HTR-8/SVneo (cell line): ENCODE data around the gene COL6A3.
A peak's percentile ranks its signal among the peaks of the same experiment; 100 is the strongest.

Experiments
- DNase-seq: peaks from one replicate; pipeline ENCODE4 v3.0.0; 2011; ENCODE audit warnings: low spot score, mixed read lengths; ENCODE audit not compliant: insufficient read length
- FAIRE-seq: peaks from 2 replicates; lab custom pipeline; 2011; peaks lifted over from hg19 to GRCh38; lab: Jason Lieb, UNC

Gene COL6A3

GRCh38 chr2:237445611-237446337 is 31.8 kb upstream of the COL6A3 start:
- DNase-seq (no peak), FAIRE-seq (no peak)

GRCh38 chr2:237444071-237444470 is 30.1 kb upstream of the COL6A3 start:
- FAIRE-seq, result no peak
- no peak for DNase-seq

GRCh38 chr2:237441605-237442274 is 27.8 kb upstream of the COL6A3 start:
- FAIRE-seq, result no peak
- DNase-seq, result no peak

- FAIRE-seq (no peak), DNase-seq (no peak)
These were observed 26.9 kb upstream of the COL6A3 start for GRCh38 chr2:237440819-237441281.

- FAIRE-seq (no peak), DNase-seq (no peak)
These were observed 24.3 kb upstream of the COL6A3 start for GRCh38 chr2:237438080-237438940.

- no peak for DNase-seq
- no peak for FAIRE-seq
These were observed 23.6 kb upstream of the COL6A3 start for GRCh38 chr2:237437566-237437965.

- no peak for DNase-seq
- FAIRE-seq, result peak; percentile 33
These were observed 22.1 kb upstream of the COL6A3 start for GRCh38 chr2:237435844-237436587.

- FAIRE-seq, result no peak
These were observed 20.9 kb upstream of the COL6A3 start for GRCh38 chr2:237434866-237435311.

GRCh38 chr2:237433920-237434676 is 20.1 kb upstream of the COL6A3 start:
- DNase-seq (no peak), FAIRE-seq (no peak)

More at GRCh38 chr2:237434866-237435311, 20.9 kb upstream of the COL6A3 start:
- DNase-seq, result peak; percentile 49

GRCh38 chr2:237432484-237433092 is 18.6 kb upstream of the COL6A3 start:
- FAIRE-seq (peak; percentile 99), DNase-seq (peak; percentile 79)

GRCh38 chr2:237431837-237432236 is 17.9 kb upstream of the COL6A3 start:
- FAIRE-seq, result no peak

GRCh38 chr2:237431372-237431771 is 17.4 kb upstream of the COL6A3 start:
- FAIRE-seq (no peak), DNase-seq (no peak)

More at GRCh38 chr2:237431837-237432236, 17.9 kb upstream of the COL6A3 start:
- DNase-seq, result no peak

GRCh38 chr2:237430861-237431260 is 16.9 kb upstream of the COL6A3 start:
- FAIRE-seq, result no peak
- DNase-seq, result no peak

GRCh38 chr2:237429753-237430152 is 15.8 kb upstream of the COL6A3 start:
- FAIRE-seq, result no peak
- no peak for DNase-seq

GRCh38 chr2:237427769-237428506 is 14.0 kb upstream of the COL6A3 start:
- FAIRE-seq (peak; percentile 9), DNase-seq (no peak)

GRCh38 chr2:237426517-237426916 is 12.6 kb upstream of the COL6A3 start:
- peak; percentile 28 for FAIRE-seq

GRCh38 chr2:237425320-237425719 is 11.4 kb upstream of the COL6A3 start:
- no peak for FAIRE-seq

More at GRCh38 chr2:237426517-237426916, 12.6 kb upstream of the COL6A3 start:
- no peak for DNase-seq

GRCh38 chr2:237424544-237424943 is 10.6 kb upstream of the COL6A3 start:
- FAIRE-seq (no peak), DNase-seq (no peak)

More at GRCh38 chr2:237425320-237425719, 11.4 kb upstream of the COL6A3 start:
- no peak for DNase-seq
